ENCODE measurements around the gene STOX1. TPM values are rescaled to one million over a fixed set of nuclear protein-coding genes. Genes with fewer than 3 reads are reported as not detected.

Gene STOX1
- total and polyA plus RNA-seq, 2 of the 8 experiments (the other 6 are each of a cell fraction or from before 2014, with no cell fraction given): 0.92 to 2.6 TPM

GRCh38 chr10:68869623-68870022 is 42.3 kb downstream of the STOX1 start (continued):
- TF ChIP-seq MAX (IDR thresholded peaks at IDR 0.05): no peak
- no peak for TF ChIP-seq HDAC6 (IDR thresholded peaks at IDR 0.05; ENCODE audit: low read depth, low read length)

Data from H1 (cell line).